ENCODE results near the gene CFAP251.

Gene CFAP251

GRCh38 chr12:121964813-121965643, 46.6 kb downstream of the CFAP251 start:
- no peak for DNase-seq (ENCODE audit: low read depth)
- no peak overlapping the region for H3K4me3 ChIP-seq (ENCODE audit: low read depth, low read length)
- TF ChIP-seq, protein P1, sequence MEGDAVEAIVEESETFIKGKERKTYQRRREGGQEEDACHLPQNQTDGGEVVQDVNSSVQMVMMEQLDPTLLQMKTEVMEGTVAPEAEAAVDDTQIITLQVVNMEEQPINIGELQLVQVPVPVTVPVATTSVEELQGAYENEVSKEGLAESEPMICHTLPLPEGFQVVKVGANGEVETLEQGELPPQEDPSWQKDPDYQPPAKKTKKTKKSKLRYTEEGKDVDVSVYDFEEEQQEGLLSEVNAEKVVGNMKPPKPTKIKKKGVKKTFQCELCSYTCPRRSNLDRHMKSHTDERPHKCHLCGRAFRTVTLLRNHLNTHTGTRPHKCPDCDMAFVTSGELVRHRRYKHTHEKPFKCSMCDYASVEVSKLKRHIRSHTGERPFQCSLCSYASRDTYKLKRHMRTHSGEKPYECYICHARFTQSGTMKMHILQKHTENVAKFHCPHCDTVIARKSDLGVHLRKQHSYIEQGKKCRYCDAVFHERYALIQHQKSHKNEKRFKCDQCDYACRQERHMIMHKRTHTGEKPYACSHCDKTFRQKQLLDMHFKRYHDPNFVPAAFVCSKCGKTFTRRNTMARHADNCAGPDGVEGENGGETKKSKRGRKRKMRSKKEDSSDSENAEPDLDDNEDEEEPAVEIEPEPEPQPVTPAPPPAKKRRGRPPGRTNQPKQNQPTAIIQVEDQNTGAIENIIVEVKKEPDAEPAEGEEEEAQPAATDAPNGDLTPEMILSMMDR (IDR thresholded peaks at IDR 0.05; ENCODE audit: insufficient read depth, low read depth, low read length, missing control alignments), result no peak

- no peak overlapping the region for H3K4me3 ChIP-seq (ENCODE audit: low read depth, low read length)
- DNase-seq (ENCODE audit: low read depth), result no peak
- TF ChIP-seq, protein P1 (IDR thresholded peaks at IDR 0.05; ENCODE audit: insufficient read depth, low read depth, low read length, missing control alignments), result no peak
Measured at GRCh38 chr12:121966959-121967358, 48.6 kb downstream of the CFAP251 start.

DNA sequence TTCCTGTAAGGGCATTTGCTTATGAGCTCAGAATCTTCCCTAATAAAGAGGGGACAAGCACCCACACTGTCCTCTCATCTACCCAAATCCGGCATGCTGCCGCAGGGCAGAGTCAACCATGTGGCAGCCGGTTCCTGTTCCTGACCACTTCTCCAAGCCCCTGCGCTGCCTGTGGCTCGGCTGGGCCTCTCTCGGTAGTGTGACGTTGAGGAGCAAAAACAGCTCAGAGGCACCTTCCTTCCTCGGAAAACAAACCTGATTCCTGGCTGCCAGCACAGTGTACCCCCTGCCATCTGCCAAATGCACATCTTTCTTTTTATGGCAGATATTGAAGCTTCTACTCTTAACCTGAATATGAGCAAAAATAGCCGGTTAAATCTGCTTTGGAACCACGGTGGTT, 50.5 kb downstream of the CFAP251 start:
- TF ChIP-seq, protein P1 (IDR thresholded peaks at IDR 0.05; ENCODE audit: insufficient read depth, low read depth, low read length, missing control alignments), result no peak
- H3K4me3 ChIP-seq (ENCODE audit: low read depth, low read length), result no peak overlapping the region
- DNase-seq (ENCODE audit: low read depth), result no peak

- DNase-seq (ENCODE audit: low read depth), result no peak
- H3K4me3 ChIP-seq (ENCODE audit: low read depth, low read length), result no peak overlapping the region
- TF ChIP-seq, protein P1 (IDR thresholded peaks at IDR 0.05; ENCODE audit: insufficient read depth, low read depth, low read length, missing control alignments), result no peak
Measured at GRCh38 chr12:121969726-121970125, 51.3 kb downstream of the CFAP251 start.

DNA sequence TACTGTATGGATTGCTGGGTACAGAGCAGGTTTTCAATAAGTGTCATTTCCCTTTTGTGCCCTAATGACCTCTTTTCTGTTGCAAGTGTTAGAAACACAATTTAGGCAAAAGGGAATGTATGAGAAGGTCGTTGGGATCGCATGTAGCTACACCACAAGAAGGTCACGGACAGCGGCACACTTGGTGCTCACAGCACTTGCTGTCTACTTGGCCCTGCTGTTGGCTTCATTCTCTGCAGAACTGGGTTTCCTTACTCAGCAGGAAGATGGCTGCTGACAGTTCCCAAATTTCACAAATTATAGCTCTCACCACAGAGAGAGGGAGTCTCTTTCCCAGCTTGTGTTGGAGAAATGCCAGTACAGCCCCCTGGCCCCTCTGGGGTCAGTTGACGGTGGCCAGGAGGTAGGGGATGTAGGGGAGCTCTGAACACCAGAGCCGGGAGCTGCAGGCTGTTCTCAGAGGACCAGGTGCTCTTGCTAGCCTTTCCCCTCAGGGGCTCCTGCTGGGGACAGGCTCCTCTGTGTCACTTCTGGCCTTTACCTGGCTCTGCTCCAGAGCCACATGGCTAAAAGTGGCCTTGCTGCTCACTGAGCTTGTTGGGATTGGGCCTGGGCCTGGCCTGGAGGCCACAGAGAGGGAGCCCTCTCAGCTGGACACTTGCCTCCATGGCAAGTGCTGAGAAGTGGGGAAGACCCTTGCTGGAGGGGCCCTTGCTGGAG, 52.3 kb downstream of the CFAP251 start:
- TF ChIP-seq, protein P1 (IDR thresholded peaks at IDR 0.05; ENCODE audit: insufficient read depth, low read depth, low read length, missing control alignments), result no peak
- no peak overlapping the region for H3K4me3 ChIP-seq (ENCODE audit: low read depth, low read length)
- DNase-seq (ENCODE audit: low read depth), result no peak

DNA sequence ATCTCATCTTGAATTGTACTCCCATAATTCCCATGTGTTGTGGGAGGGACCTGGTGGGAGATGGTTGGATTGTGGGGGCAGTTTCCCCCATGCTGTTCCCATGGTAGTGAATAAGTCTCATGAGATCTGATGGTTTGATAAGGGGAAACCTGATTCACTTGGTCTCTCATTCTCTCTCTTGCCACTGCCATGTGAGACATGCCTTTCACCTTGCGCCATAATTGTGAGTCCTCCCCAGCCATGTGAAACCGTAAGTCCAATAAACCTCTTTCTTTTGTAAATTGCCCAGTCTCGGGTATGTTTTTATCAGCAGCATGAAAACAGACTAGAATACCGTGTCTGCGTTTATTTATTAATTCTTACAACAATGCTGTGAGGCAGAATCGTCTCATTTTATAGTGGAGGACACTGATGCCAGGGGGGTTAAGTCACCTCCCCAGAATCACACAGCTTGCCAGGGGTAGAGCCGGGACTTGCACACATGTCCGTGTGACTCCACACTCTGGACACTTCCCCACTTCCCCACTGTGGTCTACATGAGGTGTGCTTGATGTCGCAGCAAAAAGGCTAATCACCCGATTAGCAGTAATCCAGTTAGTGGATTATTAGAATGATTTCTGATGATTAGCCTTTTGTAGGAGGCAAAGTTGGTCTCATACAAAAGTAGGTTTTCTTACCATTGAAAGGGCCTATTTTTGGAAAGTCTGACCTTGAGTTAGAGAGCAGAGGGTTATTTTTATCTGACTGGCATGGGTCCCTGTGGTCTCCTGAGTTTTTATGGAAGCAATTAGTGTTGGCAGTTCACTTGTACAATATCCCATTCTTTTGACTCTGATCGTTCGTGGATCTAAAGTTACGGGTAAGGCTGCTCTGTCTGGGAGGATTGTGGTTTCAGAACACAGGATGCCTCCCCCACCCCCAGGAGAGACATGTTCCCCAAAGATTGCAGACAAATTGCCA, 55.9 kb downstream of the CFAP251 start:
- DNase-seq (ENCODE audit: low read depth), result no peak
- H3K4me3 ChIP-seq (ENCODE audit: low read depth, low read length), result no peak overlapping the region
- TF ChIP-seq, protein P1 (IDR thresholded peaks at IDR 0.05; ENCODE audit: insufficient read depth, low read depth, low read length, missing control alignments), result no peak
